ENCODE results near the gene MTG2.
A peak's percentile ranks its signal among the peaks of the same experiment; 100 is the strongest.

Gene MTG2

DNA sequence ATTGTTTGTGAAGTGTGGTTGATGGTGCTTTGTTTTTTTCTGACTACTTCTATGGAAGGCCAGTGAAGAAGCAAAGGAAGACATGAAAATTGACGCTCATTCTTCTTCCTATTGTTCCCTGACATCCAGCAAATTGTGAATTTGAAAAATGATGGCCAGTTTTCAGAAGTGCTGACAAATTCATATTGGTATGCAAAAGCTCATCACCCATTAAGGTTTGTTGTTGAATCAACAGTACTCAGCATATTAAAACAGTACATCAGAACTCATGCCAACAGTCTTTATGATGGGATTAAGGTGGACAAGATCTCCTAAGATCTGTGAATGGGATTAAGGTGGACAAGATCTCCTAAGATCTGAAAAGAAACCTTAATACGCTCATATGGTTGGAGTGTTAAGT, 1.0 kb upstream of the MTG2 start:
- H3K4me3 ChIP-seq (ENCODE audit: low read depth, low read length), result peak overlapping the region; percentile 92
- TF ChIP-seq MYC (IDR thresholded peaks at IDR 0.05; ENCODE audit: low read depth, low read length) (0 out of 2 replicates have a peak, but pooled peaks have one; percentile 9), POLR2A (IDR thresholded peaks at IDR 0.05; ENCODE audit: extremely low read depth, insufficient read length) (no peak)
- TF ChIP-seq, protein P1, sequence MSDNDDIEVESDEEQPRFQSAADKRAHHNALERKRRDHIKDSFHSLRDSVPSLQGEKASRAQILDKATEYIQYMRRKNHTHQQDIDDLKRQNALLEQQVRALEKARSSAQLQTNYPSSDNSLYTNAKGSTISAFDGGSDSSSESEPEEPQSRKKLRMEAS (IDR thresholded peaks at IDR 0.05; ENCODE audit: low read depth, low read length), result no peak
- TF ChIP-seq, protein P2, sequence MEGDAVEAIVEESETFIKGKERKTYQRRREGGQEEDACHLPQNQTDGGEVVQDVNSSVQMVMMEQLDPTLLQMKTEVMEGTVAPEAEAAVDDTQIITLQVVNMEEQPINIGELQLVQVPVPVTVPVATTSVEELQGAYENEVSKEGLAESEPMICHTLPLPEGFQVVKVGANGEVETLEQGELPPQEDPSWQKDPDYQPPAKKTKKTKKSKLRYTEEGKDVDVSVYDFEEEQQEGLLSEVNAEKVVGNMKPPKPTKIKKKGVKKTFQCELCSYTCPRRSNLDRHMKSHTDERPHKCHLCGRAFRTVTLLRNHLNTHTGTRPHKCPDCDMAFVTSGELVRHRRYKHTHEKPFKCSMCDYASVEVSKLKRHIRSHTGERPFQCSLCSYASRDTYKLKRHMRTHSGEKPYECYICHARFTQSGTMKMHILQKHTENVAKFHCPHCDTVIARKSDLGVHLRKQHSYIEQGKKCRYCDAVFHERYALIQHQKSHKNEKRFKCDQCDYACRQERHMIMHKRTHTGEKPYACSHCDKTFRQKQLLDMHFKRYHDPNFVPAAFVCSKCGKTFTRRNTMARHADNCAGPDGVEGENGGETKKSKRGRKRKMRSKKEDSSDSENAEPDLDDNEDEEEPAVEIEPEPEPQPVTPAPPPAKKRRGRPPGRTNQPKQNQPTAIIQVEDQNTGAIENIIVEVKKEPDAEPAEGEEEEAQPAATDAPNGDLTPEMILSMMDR (IDR thresholded peaks at IDR 0.05; ENCODE audit: low read depth, low read length), result no peak
- DNase-seq (ENCODE audit: low read depth), result no peak

DNA sequence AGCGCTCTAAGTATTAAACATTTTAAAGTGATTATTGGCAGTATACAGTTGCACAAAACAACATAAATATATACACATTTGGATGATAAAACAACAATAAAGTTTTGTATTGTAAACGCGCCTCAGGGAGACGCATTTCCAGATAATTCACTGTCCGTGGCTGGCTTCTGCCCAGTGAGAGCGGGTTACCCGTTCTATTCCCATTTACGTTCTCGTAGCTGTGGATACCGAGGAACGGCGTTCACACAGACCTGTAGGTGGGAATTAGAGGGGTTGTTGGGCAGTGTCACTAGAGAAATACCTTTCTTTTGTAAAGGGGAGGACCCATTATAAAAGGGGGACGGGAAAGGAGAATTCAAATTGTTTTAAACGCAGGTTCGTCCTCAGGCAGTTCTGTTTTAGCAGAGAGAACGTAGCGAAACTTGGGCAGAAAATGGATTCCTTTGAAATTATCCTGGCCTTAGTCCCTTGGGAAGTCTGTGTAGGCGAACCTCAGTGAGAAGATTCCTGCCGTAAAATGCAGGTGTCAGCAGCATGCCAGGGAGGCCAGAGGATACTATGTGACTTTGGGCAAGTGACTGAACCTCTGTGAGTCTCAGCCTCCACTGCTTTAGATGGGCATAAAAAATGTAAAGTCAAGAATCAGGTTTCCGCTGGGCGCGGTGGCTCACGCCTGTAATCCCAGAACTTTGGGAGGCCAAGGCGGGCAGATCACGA, 756 bp downstream of the MTG2 start:
- TF ChIP-seq MYC (IDR thresholded peaks at IDR 0.05; ENCODE audit: low read depth, low read length), result no peak
- TF ChIP-seq, protein P2 (IDR thresholded peaks at IDR 0.05; ENCODE audit: low read depth, low read length), result no peak
- no peak for TF ChIP-seq POLR2A (IDR thresholded peaks at IDR 0.05; ENCODE audit: extremely low read depth, insufficient read length)
- TF ChIP-seq, protein P1 (IDR thresholded peaks at IDR 0.05; ENCODE audit: low read depth, low read length), result no peak
- no peak for DNase-seq (ENCODE audit: low read depth)
- peak overlapping the region; percentile 99 for H3K4me3 ChIP-seq (ENCODE audit: low read depth, low read length)

DNA sequence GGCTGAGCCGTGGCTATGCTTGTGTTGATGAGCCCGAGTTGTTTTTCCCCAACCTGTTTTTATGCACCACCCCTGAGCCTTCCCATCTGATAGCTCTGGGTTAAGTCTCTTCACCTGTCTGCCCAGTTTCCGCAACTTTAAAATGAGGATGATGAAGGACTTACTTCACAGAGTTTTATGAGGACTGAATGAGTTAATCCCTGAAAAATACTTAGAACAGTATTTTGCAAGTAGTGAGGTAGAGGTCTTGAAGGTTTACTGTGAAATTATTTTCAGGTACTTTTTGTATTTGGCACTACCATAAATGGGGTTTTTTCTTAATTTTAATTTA, 3.2 kb downstream of the MTG2 start:
- no peak for TF ChIP-seq MYC (IDR thresholded peaks at IDR 0.05; ENCODE audit: low read depth, low read length)
- TF ChIP-seq, protein P1 (IDR thresholded peaks at IDR 0.05; ENCODE audit: low read depth, low read length), result no peak
- TF ChIP-seq, protein P2 (IDR thresholded peaks at IDR 0.05; ENCODE audit: low read depth, low read length), result no peak
- TF ChIP-seq POLR2A (IDR thresholded peaks at IDR 0.05; ENCODE audit: extremely low read depth, insufficient read length), result no peak
- H3K4me3 ChIP-seq (ENCODE audit: low read depth, low read length), result peak overlapping the region; percentile 9
- no peak for DNase-seq (ENCODE audit: low read depth)

DNA sequence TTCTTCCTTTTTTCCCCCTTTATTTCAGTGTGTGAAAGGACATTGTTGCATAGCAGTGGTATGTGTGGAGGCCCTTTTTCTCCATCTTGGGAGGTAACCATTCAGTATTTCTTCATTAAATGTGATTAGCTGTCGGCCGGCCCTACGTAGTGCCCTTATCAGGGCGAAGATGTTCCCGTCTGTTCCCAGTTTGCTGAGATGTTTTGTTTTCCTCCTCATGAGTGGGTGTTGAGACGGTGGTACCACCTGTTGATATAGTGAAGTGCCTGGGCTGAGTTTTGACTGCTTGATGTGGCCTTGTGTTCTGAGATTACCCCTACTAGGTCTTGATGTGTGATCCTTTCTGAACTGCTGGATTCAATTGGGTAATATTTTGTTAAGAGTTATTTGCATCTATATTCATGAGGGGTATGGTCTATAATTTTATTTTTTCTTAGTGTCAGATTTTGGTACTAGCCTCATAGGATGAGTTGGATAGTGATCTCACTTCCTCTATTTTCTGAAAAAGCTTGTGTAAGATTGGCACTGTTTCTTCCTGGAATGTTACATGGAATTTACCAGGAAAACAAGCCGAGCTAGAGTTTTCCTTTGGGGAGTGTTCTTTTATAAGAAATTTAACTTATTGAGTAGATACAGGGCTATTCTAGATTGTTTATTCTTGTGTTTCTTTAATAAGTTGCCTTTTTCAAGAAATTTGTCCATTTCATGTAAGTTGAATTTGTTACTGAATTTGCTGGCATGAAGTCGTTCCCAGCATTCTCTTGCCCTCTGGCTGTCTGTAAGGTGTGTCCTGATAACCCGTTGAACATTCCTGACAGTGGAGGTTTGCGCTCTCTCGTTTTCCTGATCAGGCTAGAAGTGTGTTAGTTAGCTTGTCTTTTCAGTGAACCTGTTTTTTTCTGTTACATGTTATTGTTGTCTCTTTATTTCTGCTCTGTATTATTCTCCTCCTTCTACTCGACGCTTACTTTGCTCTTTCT, 4.3 kb downstream of the MTG2 start:
- TF ChIP-seq POLR2A (IDR thresholded peaks at IDR 0.05; ENCODE audit: extremely low read depth, insufficient read length) (no peak), MYC (IDR thresholded peaks at IDR 0.05; ENCODE audit: low read depth, low read length) (no peak)
- TF ChIP-seq, protein P1 (IDR thresholded peaks at IDR 0.05; ENCODE audit: low read depth, low read length), result no peak
- TF ChIP-seq, protein P2 (IDR thresholded peaks at IDR 0.05; ENCODE audit: low read depth, low read length), result no peak
- no peak for DNase-seq (ENCODE audit: low read depth)
- H3K4me3 ChIP-seq (ENCODE audit: low read depth, low read length), result no peak overlapping the region

DNA sequence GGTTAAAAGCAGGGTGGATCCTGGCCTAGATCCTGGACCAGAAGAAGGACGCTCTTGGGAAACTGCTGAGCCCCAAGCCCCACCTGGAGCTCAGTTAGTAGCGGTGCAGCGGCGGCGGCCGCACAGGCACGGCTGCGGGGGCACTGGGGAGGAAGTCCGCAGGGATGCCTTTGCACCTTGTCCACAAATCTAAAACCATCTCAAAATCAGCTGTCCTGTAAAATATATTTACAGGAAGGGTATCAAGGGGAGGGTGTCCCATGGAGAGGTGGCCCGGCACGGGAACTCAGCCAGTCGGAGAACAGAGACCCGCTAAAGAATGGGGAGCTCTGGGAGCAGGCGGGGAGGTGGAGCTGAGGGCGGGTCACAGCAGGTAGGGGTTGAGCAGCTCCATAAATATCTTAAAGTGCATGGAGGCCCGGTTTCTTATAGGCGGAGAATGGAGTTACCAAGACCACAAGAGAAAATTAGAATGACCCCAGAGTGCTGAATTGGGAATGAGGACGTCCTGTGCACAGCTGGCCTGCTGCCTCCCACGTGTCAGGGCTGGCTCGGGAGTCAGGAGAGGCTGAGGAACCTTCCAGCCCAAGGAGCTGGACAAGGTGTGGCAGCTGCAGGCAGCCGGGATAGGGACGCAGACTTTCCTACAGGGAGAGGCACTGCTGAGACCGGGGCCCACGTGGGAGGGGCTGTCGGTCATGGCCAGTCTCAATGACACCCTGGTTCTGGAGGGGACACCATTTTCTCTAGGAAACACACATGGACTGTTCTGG, 8.0 kb downstream of the MTG2 start:
- no peak for DNase-seq (ENCODE audit: low read depth)
- H3K4me3 ChIP-seq (ENCODE audit: low read depth, low read length), result no peak overlapping the region
- TF ChIP-seq, protein P2 (IDR thresholded peaks at IDR 0.05; ENCODE audit: low read depth, low read length), result no peak
- no peak for TF ChIP-seq POLR2A (IDR thresholded peaks at IDR 0.05; ENCODE audit: extremely low read depth, insufficient read length)
- TF ChIP-seq MYC (IDR thresholded peaks at IDR 0.05; ENCODE audit: low read depth, low read length), result no peak
- TF ChIP-seq, protein P1 (IDR thresholded peaks at IDR 0.05; ENCODE audit: low read depth, low read length), result no peak

Data from NB4 (cell line).